PC-3 (cell line): ENCODE data around the gene LFNG. TPM values are rescaled to one million over a fixed set of nuclear protein-coding genes. Genes with fewer than 3 reads are reported as not detected.

Experiments used
- ATAC-seq: fragments of 200-7000 bp; cut with Tn5 transposase; 2 replicates; pipeline ENCODE4 v1.9.1; 2020; ENCODE audit warnings: mild to moderate bottlenecking, moderate library complexity
- BruUV-seq: library from RNA; stranded (reverse); fragments of 400-500 nt; replicated peaks from 2 replicates; lab custom pipeline; 2021; lab: Mats Ljungman, UMichigan
- CTCF ChIA-PET: fragments of 300-600 bp; sonication (Branson Sonifier 250); formaldehyde crosslinking; loops from one replicate; lab custom pipeline; 2022; ENCODE audit warnings: antibody characterized with exemption; lab: Charles Lee
- POLR2A ChIA-PET: fragments of 300-600 bp; sonication (Branson Sonifier 250); formaldehyde crosslinking; loops from one replicate; lab custom pipeline; 2022; ENCODE audit warnings: antibody characterized with exemption; ENCODE audit not compliant: unreplicated experiment; lab: Charles Lee
- DNase-seq: peaks from one replicate; pipeline ENCODE4 v3.0.0-alpha.2; 2015
- H2AFZ ChIP-seq: fragments of 300-600 bp; sonication (generic); 2 replicates; pipeline ENCODE4 v1.6.0; 2016; ENCODE audit warnings: antibody characterized with exemption, low read length
- H3F3A ChIP-seq: fragments of 300-600 bp; sonication (generic); one replicate; pipeline ENCODE4 v1.6.0; 2017; ENCODE audit warnings: antibody characterized with exemption, low read length, control low read depth, mild to moderate bottlenecking; ENCODE audit not compliant: unreplicated experiment
- H3K27ac ChIP-seq: fragments of 300-600 bp; sonication (generic); 2 replicates; pipeline ENCODE4 v1.5.1; 2016; ENCODE audit warnings: mild to moderate bottlenecking, low read length
- H3K27me3 ChIP-seq: fragments of 300-600 bp; sonication (generic); 2 replicates; pipeline ENCODE4 v1.6.1; 2016; ENCODE audit warnings: low read length, mixed read lengths
- H3K36me3 ChIP-seq: fragments of 300-600 bp; sonication (generic); 2 replicates; pipeline ENCODE4 v1.6.1; 2016; ENCODE audit warnings: low read depth, mixed run types, low read length, mixed read lengths
- H3K4me1 ChIP-seq: fragments of 300-600 bp; sonication (generic); 2 replicates; pipeline ENCODE4 v1.5.1; 2016; ENCODE audit warnings: low read length; ENCODE audit not compliant: insufficient read depth
- H3K4me2 ChIP-seq: fragments of 300-600 bp; sonication (generic); 2 replicates; pipeline ENCODE4 v1.6.0; 2016; ENCODE audit warnings: low read length
- H3K4me3 ChIP-seq: fragments of 300-600 bp; sonication (generic); 2 replicates; pipeline ENCODE4 v1.5.1; 2016; ENCODE audit warnings: mild to moderate bottlenecking, low read length, mixed read lengths
- H3K79me2 ChIP-seq: fragments of 300-600 bp; sonication (generic); 2 replicates; pipeline ENCODE4 v1.6.1; 2017; ENCODE audit warnings: low read length, mixed read lengths
- H3K9ac ChIP-seq: fragments of 300-600 bp; sonication (generic); 2 replicates; pipeline ENCODE4 v1.6.0; 2016; ENCODE audit warnings: mild to moderate bottlenecking, low read length
- H3K9me2 ChIP-seq: fragments of 300-600 bp; sonication (generic); replicated peaks from 2 replicates; pipeline ENCODE4 v1.6.1; 2016; ENCODE audit warnings: mixed run types, low read length, mixed read lengths
- H3K9me3 ChIP-seq: fragments of 300-600 bp; sonication (generic); 2 replicates; pipeline ENCODE4 v1.6.1; 2016; ENCODE audit warnings: low read length, mixed read lengths
- H4K20me1 ChIP-seq: fragments of 300-600 bp; sonication (generic); 2 replicates; pipeline ENCODE4 v1.6.1; 2016; ENCODE audit warnings: low read length, mixed read lengths
- CTCF ChIP-seq: fragments of 300-600 bp; sonication (generic); conservative IDR thresholded peaks from 2 replicates; pipeline ENCODE4 v1.5.1; 2017; ENCODE audit warnings: antibody characterized with exemption, low read depth, mild to moderate bottlenecking, low read length
- EZH2 ChIP-seq: fragments of 300-600 bp; sonication (generic); IDR thresholded peaks from one replicate; pipeline ENCODE4 v1.6.1; 2017; ENCODE audit warnings: antibody characterized with exemption, mild to moderate bottlenecking, low read length; ENCODE audit not compliant: unreplicated experiment
- EZH2phosphoT487 ChIP-seq: fragments of 300-600 bp; sonication (generic); IDR thresholded peaks from 2 replicates; pipeline ENCODE4 v1.6.1; 2018; ENCODE audit warnings: mild to moderate bottlenecking, antibody characterized with exemption, low read length, borderline replicate concordance
- intact Hi-C: fragments of 100-400 bp; cut with micrococcal nuclease; formaldehyde crosslinking; loops from 2 replicates; pipeline ENCODE4 v1.9.0; 2023
- total RNA-seq: library from RNA; depleted of rRNA; stranded (reverse); fragments of >200 nt; gene quantifications from 2 replicates; pipeline ENCODE4 v1.2.3, GENCODE V29; 2014

Gene LFNG
- total RNA-seq, 1 experiment from 2014 or later, result 7.7 TPM

GRCh38 chr7:2515424-2516193 lies 4.0 kb upstream of the LFNG start:
- no peak overlapping the region for H3K27ac ChIP-seq
- CTCF ChIA-PET, result no interaction called here

GRCh38 chr7:2516194-2516555 lies 3.4 kb upstream of the LFNG start:
- no peaks in the 10 kb centered on the region for H4K20me1 ChIP-seq
- peaks cover 27% of the 10 kb centered on the region for H3K4me1 ChIP-seq
- no peaks in the 10 kb centered on the region for H3K9me2 ChIP-seq
- H3K27me3 ChIP-seq, result no peaks in the 10 kb centered on the region
- H3K36me3 ChIP-seq, result no peaks in the 10 kb centered on the region
- intact Hi-C loops, result loop anchor here (5.0 kb wide), 1 partner anchor 39 kb away; the partner anchor contains the start of gene GRIFIN
- TF ChIP-seq EZH2phosphoT487 (no peak), EZH2 (no peak), CTCF (no peak)
- H3K27ac ChIP-seq, result no peak overlapping the region
- ChIA-PET CTCF (no interaction called here), POLR2A (no interaction called here)
- no peak overlapping the region for H3K4me2 ChIP-seq
- no peak overlapping the region for H3K9ac ChIP-seq
- no peaks in the 10 kb centered on the region for H3K79me2 ChIP-seq
- no peaks in the 10 kb centered on the region for H3F3A ChIP-seq
- no TSS peak for BruUV-seq
- H3K4me3 ChIP-seq, result no peak overlapping the region
- DNase-seq (no peak), ATAC-seq (no peak)
- no peak overlapping the region for H2AFZ ChIP-seq
- H3K9me3 ChIP-seq, result no peaks in the 10 kb centered on the region

More at GRCh38 chr7:2515424-2516193, 4.0 kb upstream of the LFNG start:
- BruUV-seq, result no TSS peak
- TF ChIP-seq CTCF (no peak), EZH2phosphoT487 (no peak), EZH2 (no peak)
- Histone ChIP-seq H3K79me2 (no peaks in the 10 kb centered on the region), H3K4me1 (peaks cover 29% of the 10 kb centered on the region), H3K9me2 (no peaks in the 10 kb centered on the region), H3F3A (no peaks in the 10 kb centered on the region), H3K4me3 (no peak overlapping the region), H3K9me3 (no peaks in the 10 kb centered on the region), H3K4me2 (no peak overlapping the region), H3K27me3 (no peaks in the 10 kb centered on the region), H4K20me1 (no peaks in the 10 kb centered on the region), H2AFZ (no peak overlapping the region), H3K9ac (no peak overlapping the region), H3K36me3 (no peaks in the 10 kb centered on the region)
- intact Hi-C loops, result loop anchor here (5.0 kb wide), 1 partner anchor 38 kb away; the partner anchor contains the start of gene GRIFIN
- ATAC-seq, result no peak
- DNase-seq, result no peak
- POLR2A ChIA-PET, result no interaction called here

- intact Hi-C loops, result loop anchor here (5.0 kb wide), 1 partner anchor 40 kb away; the partner anchor contains the start of gene GRIFIN
- BruUV-seq, result no TSS peak
- H3K9ac ChIP-seq, result no peak overlapping the region
- ChIA-PET POLR2A (no interaction called here), CTCF (no interaction called here)
- no peak overlapping the region for H3K4me3 ChIP-seq
- peaks cover 27% of the 10 kb centered on the region for H3K4me1 ChIP-seq
- H3K79me2 ChIP-seq, result peaks cover 7% of the 10 kb centered on the region; the same call in 1 of the 2 replicates
- peak; percentile 71 for DNase-seq
- TF ChIP-seq EZH2 (no peak), CTCF (no peak), EZH2phosphoT487 (no peak)
- no peak overlapping the region for H2AFZ ChIP-seq
- H3K36me3 ChIP-seq, result no peaks in the 10 kb centered on the region
- no peaks in the 10 kb centered on the region for H4K20me1 ChIP-seq
- H3K4me2 ChIP-seq, result peak overlapping the region; percentile 34
- H3K27me3 ChIP-seq, result no peaks in the 10 kb centered on the region
- no peaks in the 10 kb centered on the region for H3K9me2 ChIP-seq
- no peaks in the 10 kb centered on the region for H3F3A ChIP-seq
- ATAC-seq, result no peak
- no peaks in the 10 kb centered on the region for H3K9me3 ChIP-seq
- no peak overlapping the region for H3K27ac ChIP-seq
Measured at GRCh38 chr7:2517026-2517425, 2.5 kb upstream of the LFNG start.
